D721Med (cell line): ENCODE measurements around the gene LRCOL1.

Source experiments
- DNase-seq: peaks from one replicate; pipeline ENCODE4 v3.0.0; 2011; ENCODE audit warnings: low spot score; ENCODE audit not compliant: insufficient read length
- FAIRE-seq: peaks from 2 replicates; lab custom pipeline; 2011; peaks lifted over from hg19 to GRCh38; lab: Jason Lieb, UNC
- CTCF ChIP-seq: IDR thresholded peaks from 2 replicates; pipeline ENCODE4 v1.5.1; 2012; ENCODE audit warnings: mild to moderate bottlenecking, control low read depth; ENCODE audit not compliant: insufficient read depth; ENCODE audit errors: missing control alignments

LRCOL1 gene

GRCh38 chr12:132620899-132621656 lies 10.7 kb upstream of the LRCOL1 start:
- DNase-seq (no peak), FAIRE-seq (no peak)
- no peak for TF ChIP-seq CTCF

- DNase-seq (no peak), FAIRE-seq (no peak)
- no peak for TF ChIP-seq CTCF
Measured at GRCh38 chr12:132620113-132620898, 9.9 kb upstream of the LRCOL1 start.

- TF ChIP-seq CTCF = no peak
- DNase-seq = no peak
- no peak for FAIRE-seq
Measured at GRCh38 chr12:132619386-132620112, 9.2 kb upstream of the LRCOL1 start.

GRCh38 chr12:132619071-132619385 lies 8.6 kb upstream of the LRCOL1 start:
- FAIRE-seq (no peak), DNase-seq (no peak)
- TF ChIP-seq CTCF = no peak

- FAIRE-seq (no peak), DNase-seq (no peak)
- no peak for TF ChIP-seq CTCF
Measured at GRCh38 chr12:132618683-132619043, 8.3 kb upstream of the LRCOL1 start, which contains the start of gene P2RX2. Gene P2RX2, plus strand, starts transcription at chr12:132618776. Its CDS starts 41 bp downstream, at chr12:132618817.

GRCh38 chr12:132617822-132618682 lies 7.7 kb upstream of the LRCOL1 start:
- FAIRE-seq (no peak), DNase-seq (no peak)
- TF ChIP-seq CTCF = no peak
